Epithelial cell of proximal tubule (primary cell): ENCODE measurements around the gene PNPLA3. TPM values are rescaled to one million over a fixed set of nuclear protein-coding genes. Genes with fewer than 3 reads are reported as not detected.

ENCODE experiments used
- DNase-seq: peaks from one replicate; pipeline ENCODE4 v3.0.0-alpha.2; 2011; ENCODE audit warnings: low read depth
- H3K4me3 ChIP-seq: 2 replicates; pipeline ENCODE4 v1.5.1; 2011; ENCODE audit warnings: low read depth, mild to moderate bottlenecking, low read length
- total RNA-seq: library from RNA; depleted of rRNA; stranded (reverse); fragments of >200 nt; gene quantifications from 2 replicates; pipeline ENCODE4 v1.2.3, GENCODE V29; 2015
- TF ChIP-seq, protein P1 (sequence below): conservative IDR thresholded peaks from 2 replicates; pipeline ENCODE4 v1.5.1; 2012; ENCODE audit warnings: low read depth, mild to moderate bottlenecking, low read length

PNPLA3 gene
- total RNA-seq, 1 donor from 2014 or later, result 7.6 TPM

DNA sequence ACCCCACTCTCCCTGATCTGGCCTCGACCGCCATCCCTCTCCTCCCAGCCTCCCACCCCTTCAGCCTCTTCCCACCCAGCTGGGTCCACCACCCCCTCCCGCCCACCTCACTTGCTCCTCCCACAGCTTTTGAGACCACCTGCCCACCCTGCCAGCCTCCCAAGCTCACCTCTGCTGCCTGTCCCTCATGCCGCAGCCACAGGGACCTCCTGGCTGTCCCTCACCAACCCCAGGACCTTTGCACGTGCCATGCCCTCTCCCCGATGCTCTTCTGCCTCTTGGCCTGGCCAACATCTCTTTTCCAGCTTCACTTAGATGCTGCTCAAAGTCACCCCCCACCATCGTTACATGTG lies 38.3 kb upstream of the PNPLA3 start:
- no peak overlapping the region for H3K4me3 ChIP-seq
- DNase-seq, result no peak
- TF ChIP-seq, protein P1, sequence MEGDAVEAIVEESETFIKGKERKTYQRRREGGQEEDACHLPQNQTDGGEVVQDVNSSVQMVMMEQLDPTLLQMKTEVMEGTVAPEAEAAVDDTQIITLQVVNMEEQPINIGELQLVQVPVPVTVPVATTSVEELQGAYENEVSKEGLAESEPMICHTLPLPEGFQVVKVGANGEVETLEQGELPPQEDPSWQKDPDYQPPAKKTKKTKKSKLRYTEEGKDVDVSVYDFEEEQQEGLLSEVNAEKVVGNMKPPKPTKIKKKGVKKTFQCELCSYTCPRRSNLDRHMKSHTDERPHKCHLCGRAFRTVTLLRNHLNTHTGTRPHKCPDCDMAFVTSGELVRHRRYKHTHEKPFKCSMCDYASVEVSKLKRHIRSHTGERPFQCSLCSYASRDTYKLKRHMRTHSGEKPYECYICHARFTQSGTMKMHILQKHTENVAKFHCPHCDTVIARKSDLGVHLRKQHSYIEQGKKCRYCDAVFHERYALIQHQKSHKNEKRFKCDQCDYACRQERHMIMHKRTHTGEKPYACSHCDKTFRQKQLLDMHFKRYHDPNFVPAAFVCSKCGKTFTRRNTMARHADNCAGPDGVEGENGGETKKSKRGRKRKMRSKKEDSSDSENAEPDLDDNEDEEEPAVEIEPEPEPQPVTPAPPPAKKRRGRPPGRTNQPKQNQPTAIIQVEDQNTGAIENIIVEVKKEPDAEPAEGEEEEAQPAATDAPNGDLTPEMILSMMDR, result no peak

DNA sequence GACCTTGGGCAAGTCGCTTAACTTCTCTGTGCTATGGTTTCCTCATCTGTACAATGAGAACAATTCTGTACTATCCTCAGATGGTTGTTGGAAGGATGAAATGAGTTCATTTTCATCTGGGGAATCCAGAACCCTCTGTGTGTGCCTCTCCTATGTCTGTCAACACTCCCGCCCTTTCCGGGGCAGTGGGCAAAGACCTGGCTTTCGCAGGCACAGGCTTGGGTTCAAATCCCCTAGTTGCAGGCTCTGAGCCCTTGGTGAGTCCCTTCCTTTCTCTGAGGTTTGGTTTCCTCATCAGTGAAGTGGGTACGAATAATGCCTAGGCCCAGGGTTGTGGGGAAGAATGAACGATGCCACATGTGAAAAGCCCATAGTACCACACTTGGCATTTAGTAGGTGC lies 37.8 kb upstream of the PNPLA3 start:
- DNase-seq, result no peak
- no peak overlapping the region for H3K4me3 ChIP-seq
- TF ChIP-seq, protein P1, result no peak

DNA sequence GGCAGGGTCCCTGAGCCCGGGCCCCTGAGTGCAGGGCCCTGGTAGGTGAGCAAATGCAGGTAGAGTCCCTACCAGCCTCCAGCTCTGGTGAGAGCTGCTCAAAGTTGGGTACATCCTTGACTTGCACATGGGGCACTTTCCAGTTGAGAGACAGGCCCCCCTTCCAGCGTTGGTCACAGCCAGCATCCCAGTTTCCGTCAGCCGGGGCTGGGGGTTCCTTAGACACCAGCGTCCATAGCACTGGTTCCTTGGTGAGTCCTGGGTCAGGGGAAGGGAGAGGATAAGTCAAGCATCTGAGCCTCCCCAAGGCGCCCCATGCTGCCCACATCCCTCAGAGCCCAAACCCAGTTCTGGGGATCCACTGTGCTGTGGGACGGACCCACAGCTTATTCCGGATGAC lies 37.4 kb upstream of the PNPLA3 start:
- DNase-seq, result no peak
- TF ChIP-seq, protein P1, result no peak
- H3K4me3 ChIP-seq, result no peak overlapping the region

DNA sequence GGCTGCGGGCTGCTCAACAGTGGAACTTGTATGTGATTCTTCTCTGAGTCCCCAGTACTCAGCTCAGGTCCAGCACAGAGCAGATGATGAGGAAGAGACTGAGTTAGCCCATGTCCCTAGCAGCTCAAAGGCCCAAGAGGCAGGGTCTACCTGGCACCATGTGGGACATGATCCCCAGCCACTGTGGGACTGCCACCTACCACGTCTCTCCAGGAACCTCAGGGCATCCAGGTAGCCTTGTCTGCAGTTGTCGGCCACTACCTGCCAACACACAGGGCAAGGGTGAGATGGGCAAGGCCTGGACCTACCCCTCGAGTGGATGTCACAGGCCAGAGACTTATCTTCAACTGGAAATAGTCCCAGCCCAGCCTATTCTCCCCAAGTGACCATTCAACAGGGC lies 36.2 kb upstream of the PNPLA3 start:
- DNase-seq, result no peak
- H3K4me3 ChIP-seq, result no peak overlapping the region
- TF ChIP-seq, protein P1, result no peak

DNA sequence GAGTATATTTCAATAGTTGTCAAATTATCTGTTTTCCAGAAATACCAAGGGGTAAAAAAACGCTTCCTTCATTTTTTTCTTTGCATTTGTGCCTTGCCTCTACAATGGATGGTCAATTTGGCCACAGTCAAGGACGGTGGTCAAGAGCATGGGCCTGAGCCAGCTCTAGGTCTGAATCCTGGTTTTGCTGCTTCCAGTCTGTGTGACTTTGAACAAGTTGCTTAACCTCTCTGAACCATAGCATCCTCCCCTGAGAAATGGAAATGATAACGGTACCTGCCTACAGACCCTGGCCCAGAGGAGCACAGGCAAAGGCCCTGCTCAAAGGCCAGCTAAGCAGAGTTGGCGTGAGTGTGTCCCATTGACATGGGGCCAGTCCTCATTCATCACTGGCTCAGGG lies 34.9 kb upstream of the PNPLA3 start:
- no peak for DNase-seq
- H3K4me3 ChIP-seq, result no peak overlapping the region
- TF ChIP-seq, protein P1, result no peak

DNA sequence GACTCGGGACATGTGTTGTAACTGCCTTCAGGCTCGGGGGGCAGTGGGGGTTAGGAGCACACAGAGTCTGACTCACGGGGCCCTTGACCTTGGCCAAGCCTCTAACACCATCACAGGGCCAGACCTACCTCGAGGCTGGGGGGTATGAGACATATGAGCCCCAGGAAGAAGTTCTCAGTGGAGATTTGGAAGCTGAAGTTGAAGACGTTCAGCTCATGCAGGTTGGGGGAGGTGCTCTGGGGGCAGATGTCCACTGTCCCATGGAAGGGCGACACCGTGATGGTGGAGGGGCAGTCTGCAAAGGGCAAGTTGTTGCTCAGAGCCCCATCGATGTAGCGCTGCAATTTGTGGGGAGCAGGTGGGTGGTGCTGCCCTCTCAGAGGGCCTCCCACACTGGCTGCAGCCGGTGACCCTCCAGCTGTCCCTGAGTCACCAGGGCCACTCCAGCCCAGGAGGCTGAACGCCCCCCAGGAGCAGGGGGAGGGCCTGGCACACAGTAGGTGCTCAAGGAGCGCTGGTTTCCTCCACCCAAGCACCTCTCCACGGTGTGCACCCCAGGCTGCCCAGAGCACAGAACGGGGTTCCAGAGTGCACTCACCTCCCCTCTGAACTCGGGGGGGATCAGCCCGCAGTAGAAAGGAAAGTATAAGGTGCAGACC lies 34.3 kb upstream of the PNPLA3 start:
- no peak for DNase-seq
- TF ChIP-seq, protein P1, result no peak

DNA sequence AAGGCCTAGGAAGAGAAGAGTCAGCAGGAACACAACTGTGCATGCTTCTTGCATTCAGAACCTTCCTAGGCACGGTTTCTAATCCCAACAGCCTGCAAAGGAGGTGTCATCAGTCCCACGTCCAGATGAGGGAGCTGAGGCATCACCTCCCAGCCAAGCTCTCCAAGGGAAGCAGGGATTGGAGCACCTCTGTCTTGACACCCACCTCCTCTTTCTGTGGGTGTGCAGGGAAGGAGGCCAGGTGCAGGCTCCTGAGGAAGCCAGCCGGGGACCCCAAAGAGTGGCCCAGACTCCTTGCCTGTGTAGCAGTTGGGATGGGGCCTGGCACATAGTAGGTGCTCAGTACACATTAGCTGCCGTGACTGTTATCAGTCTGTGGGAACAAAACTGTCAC lies 33.7 kb upstream of the PNPLA3 start:
- no peak for DNase-seq
- TF ChIP-seq, protein P1, result peak; percentile 27
- no peak overlapping the region for H3K4me3 ChIP-seq

More for the DNA sequence above, 34.3 kb upstream of the PNPLA3 start:
- no peak overlapping the region for H3K4me3 ChIP-seq
